ENCODE measurements around the gene NTNG1. TPM values are rescaled to one million over a fixed set of nuclear protein-coding genes. Genes with fewer than 3 reads are reported as not detected.

Gene NTNG1
- total and polyA plus RNA-seq, 12 donors: 0.13 to 4.6 (median 2.8) TPM; not detected in 2

GRCh38 chr1:107194380-107194779 lies 53.5 kb downstream of the NTNG1 start:
- WGBS, 4 donors: 34 to 62% (median 36%) methylated on average over 1 of the region's 1 CpG
- DNase-seq: no peak
- Histone ChIP-seq H3K27ac (no peak overlapping the region), H3K4me3 (no peak overlapping the region), H3K9me3 (replicated peaks in 1 of 3) (no peaks in the 10 kb centered on the region), H3K4me1 (replicated peaks in 1 of 2) (no peaks in the 10 kb centered on the region), H3K27me3 (no peaks in the 10 kb centered on the region), H3K36me3 (replicated peaks in 1 of 2) (no peaks in the 10 kb centered on the region)
- intact Hi-C loops (cut with DNase I): no loop called here
- TF ChIP-seq POLR2A (IDR thresholded peaks at IDR 0.05) (no peak), CTCF (IDR thresholded peaks at IDR 0.05) (no peak)

GRCh38 chr1:107195476-107195875 lies 54.6 kb downstream of the NTNG1 start:
- DNase-seq: no peak
- no peaks in the 10 kb centered on the region for H3K36me3 ChIP-seq (replicated peaks in 1 of 2)
- H3K9me3 ChIP-seq (replicated peaks in 1 of 3): no peaks in the 10 kb centered on the region
- H3K4me3 ChIP-seq: no peak overlapping the region
- H3K4me1 ChIP-seq (replicated peaks in 1 of 2): no peaks in the 10 kb centered on the region
- WGBS, 4 donors: 63 to 76% (median 70%) methylated on average over 1 of the region's 1 CpG
- no peak for TF ChIP-seq CTCF (IDR thresholded peaks at IDR 0.05)
- TF ChIP-seq POLR2A (IDR thresholded peaks at IDR 0.05): no peak
- intact Hi-C loops (cut with DNase I): no loop called here
- no peak overlapping the region for H3K27ac ChIP-seq
- H3K27me3 ChIP-seq: no peaks in the 10 kb centered on the region

- Histone ChIP-seq H3K36me3 (replicated peaks in 1 of 2) (no peaks in the 10 kb centered on the region), H3K4me1 (replicated peaks in 1 of 2) (no peaks in the 10 kb centered on the region), H3K9me3 (replicated peaks in 1 of 3) (no peaks in the 10 kb centered on the region), H3K27me3 (no peaks in the 10 kb centered on the region), H3K27ac (no peak overlapping the region), H3K4me3 (no peak overlapping the region)
- TF ChIP-seq POLR2A (IDR thresholded peaks at IDR 0.05): no peak
- peak in 1 of 6 experiments; percentile 15 for TF ChIP-seq CTCF (IDR thresholded peaks at IDR 0.05)
- intact Hi-C loops (cut with DNase I): no loop called here
- 40 to 55% (median 47%) methylated on average over 4 to 5 of the region's 5 CpGs for WGBS, 4 donors
- DNase-seq: no peak
Observed at GRCh38 chr1:107196973-107197562, 56.2 kb downstream of the NTNG1 start.

GRCh38 chr1:107198561-107198960 lies 57.7 kb downstream of the NTNG1 start:
- Histone ChIP-seq H3K4me3 (no peak overlapping the region), H3K27me3 (no peaks in the 10 kb centered on the region), H3K9me3 (replicated peaks in 1 of 3) (no peaks in the 10 kb centered on the region), H3K36me3 (replicated peaks in 1 of 2) (no peaks in the 10 kb centered on the region), H3K27ac (no peak overlapping the region), H3K4me1 (replicated peaks in 1 of 2) (no peaks in the 10 kb centered on the region)
- intact Hi-C loops (cut with DNase I): no loop called here
- 60 to 67% (median 62%) methylated on average over 5 of the region's 5 CpGs for WGBS, 4 donors
- TF ChIP-seq POLR2A (IDR thresholded peaks at IDR 0.05) (no peak), CTCF (IDR thresholded peaks at IDR 0.05) (no peak)
- DNase-seq: no peak
